K562 (cell line): ENCODE measurements around the gene CLCN6.

ENCODE experiments used
- ARHGAP35 ChIP-seq: fragments of 450-650 bp; IDR thresholded peaks from 2 replicates; pipeline ENCODE4 v1.6.1; 2018; ENCODE audit not compliant: partially characterized antibody
- CTCF ChIP-seq, 3 experiments: IDR thresholded peaks in 2 of 3; conservative IDR thresholded peaks in 1 of 3; 2 replicates each; pipeline ENCODE4 v1.5.1; 2011 to 2012; ENCODE audit warnings: low read length in 3 of 3, mild to moderate bottlenecking in 3 of 3, control low read depth in 2 of 3, improper control_type of control experiment in 1 of 3, inconsistent platforms in 1 of 3, low read depth in 1 of 3, mixed read lengths in 1 of 3, moderate library complexity in 1 of 3; ENCODE audit not compliant: insufficient read depth in 2 of 3
- NFRKB ChIP-seq: fragments of 450-650 bp; IDR thresholded peaks from 2 replicates; pipeline ENCODE4 v1.6.1; 2016; ENCODE audit warnings: low read depth
- POLR2G ChIP-seq: fragments of 200-400 bp; formaldehyde crosslinking; IDR thresholded peaks from 2 replicates; pipeline ENCODE4 v1.6.1; 2017; ENCODE audit warnings: low read depth, mild to moderate bottlenecking, antibody characterized with exemption, low read length, moderate library complexity

DNA sequence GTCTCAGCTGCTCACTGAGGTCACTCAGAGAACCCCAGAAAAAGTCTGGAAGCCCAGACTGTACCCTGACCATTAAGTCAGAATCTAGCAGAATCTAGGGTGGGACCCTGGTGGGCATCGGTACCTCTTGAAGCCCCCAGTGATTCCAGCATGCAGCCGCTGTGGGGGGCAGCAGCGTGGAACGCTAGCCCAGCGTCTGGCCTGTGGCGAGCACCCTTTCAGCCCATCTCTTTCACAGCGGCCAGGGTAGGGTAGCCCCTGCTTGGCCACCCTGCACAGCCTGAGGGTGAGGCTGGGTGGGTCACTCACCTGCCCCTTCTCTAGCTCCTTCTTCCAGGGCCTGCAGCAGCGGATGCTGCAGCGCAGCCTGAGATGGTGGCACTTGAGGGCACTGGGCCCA is 27.7 kb upstream of the CLCN6 start:
- TF ChIP-seq CTCF (IDR thresholded peaks at IDR 0.05 in 2 of 3, conservative IDR thresholded peaks at IDR 0.05 in 1 of 3; ENCODE audit: insufficient read depth in 2 of 3, low read depth in 1 of 3, low read length in 3 of 3), result no peak
- no peak for TF ChIP-seq NFRKB
- TF ChIP-seq ARHGAP35, result no peak
- TF ChIP-seq POLR2G, result no peak
